Skin of body (tissue), 2 donors: ENCODE data around the gene MAP3K5. TPM values are rescaled to one million over a fixed set of nuclear protein-coding genes. Genes with fewer than 3 reads are reported as not detected.
"Not testable (repeated sequence)": the region's sequence is repeated elsewhere in the genome, so short reads cannot be mapped to it uniquely, and the experiment has no call there.

Experiments used
- DNase-seq: peaks from one replicate; lab custom pipeline; 2025; lab: John Stamatoyannopoulos, UW
- total RNA-seq: library from RNA; depleted of rRNA; stranded (reverse); fragments of >200 nt; gene quantifications from one replicate; pipeline ENCODE4 v1.2.3, GENCODE V29; 2014

Gene MAP3K5
- total RNA-seq, 1 donor from 2014 or later, result 17.0 TPM

- no peak for DNase-seq
Measured at GRCh38 chr6:136726837-136727557, 65.3 kb downstream of the MAP3K5 start.

DNA sequence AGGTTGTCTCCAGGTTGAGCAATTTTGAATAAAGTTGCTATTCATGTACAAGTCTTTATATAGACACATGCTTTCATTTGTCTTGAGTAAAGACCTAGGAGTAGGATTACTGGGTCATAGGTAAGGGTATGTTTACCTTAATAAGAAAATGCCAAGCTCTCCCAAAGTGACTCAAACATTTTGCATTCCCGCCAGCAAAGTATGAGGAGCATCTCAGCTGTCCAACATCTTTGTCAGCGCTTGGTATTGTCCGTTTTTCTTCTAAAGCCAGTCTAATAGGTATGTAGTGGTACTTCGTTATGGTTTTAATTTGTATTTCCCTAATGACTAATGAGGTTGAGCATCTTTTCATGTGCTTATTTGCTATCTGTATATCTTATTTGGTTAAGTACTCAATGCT is 67.2 kb downstream of the MAP3K5 start:
- DNase-seq, result no peak

- no peak for DNase-seq
Measured at GRCh38 chr6:136723780-136724179, 68.5 kb downstream of the MAP3K5 start.

DNA sequence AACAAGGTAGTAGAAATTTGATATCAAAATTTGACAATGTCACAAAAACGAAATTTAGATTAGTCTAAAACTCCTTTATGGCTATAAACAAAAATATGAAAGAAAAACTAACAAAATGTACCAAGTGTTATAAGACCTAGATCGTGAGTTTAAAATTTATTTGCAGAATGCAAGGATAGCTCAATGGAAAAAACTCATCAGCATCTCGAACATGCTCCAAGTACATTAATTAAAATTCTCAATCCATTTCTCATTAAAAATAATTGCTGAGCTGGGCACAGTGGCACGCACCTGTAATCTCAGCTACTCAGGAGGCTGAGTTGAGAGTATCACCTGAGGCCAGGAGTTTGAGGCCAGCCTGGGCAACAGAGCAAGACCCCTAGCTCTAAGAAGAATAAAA is 70.8 kb downstream of the MAP3K5 start:
- DNase-seq, result no peak

GRCh38 chr6:136720045-136720770 is 72.1 kb downstream of the MAP3K5 start:
- DNase-seq, result no peak

- DNase-seq, result no peak
Measured at GRCh38 chr6:136719280-136720044, 72.8 kb downstream of the MAP3K5 start.

GRCh38 chr6:136718476-136718875 is 73.8 kb downstream of the MAP3K5 start:
- DNase-seq, result no peak

DNA sequence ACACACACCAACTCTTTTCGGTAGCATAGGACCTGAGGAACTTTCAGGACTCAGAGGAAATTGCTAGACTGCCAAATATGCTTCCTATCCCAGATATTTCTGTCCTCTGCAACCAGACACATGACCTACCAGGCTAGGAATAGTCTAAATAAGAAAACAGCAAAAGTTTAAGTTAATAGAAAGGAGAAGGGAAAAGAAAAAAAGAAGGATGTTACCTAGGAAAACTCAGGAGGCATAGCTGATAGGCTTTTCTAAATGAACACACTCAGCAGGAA is 74.6 kb downstream of the MAP3K5 start:
- no peak for DNase-seq

DNA sequence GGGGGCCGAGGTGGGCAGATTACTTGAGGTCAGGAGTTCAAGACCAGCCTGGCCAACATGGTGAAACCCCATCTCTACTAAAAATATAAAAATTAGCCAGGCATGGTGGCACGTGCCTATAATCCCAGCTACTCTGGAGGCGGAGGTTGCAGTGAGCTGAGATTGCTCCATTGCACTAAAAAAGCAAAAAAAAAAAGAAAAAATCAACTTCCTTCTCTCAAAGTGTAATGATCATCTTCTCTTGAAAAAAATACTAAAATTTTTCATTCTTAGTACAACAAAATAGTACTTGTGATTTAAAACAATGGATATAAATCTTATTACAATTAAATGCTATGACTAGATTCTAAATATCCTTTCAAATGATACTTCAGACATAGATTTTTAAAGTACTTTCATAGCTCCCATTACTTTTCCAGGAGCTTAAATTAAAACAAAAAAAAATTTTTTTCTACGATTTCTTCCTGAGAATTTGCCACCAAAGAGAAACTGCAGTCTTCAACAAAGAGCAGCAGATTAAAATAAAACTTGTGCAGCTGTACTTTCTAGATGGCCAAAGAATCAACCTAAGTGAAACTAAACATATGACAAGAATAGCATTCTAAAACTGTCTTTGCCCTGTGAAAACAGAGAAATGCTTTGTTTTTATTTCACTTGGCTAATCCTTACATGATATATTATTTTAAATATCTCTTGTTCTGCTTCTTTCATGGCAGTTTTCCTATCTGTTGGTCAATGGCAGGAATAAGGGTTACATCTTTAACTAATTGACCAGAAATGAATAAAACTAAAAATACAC is 75.2 kb downstream of the MAP3K5 start:
- no peak for DNase-seq

- not testable (repeated sequence) for DNase-seq
Measured at GRCh38 chr6:136712642-136713041, 79.6 kb downstream of the MAP3K5 start.

GRCh38 chr6:136711644-136712043 is 80.6 kb downstream of the MAP3K5 start:
- DNase-seq, result no peak

DNA sequence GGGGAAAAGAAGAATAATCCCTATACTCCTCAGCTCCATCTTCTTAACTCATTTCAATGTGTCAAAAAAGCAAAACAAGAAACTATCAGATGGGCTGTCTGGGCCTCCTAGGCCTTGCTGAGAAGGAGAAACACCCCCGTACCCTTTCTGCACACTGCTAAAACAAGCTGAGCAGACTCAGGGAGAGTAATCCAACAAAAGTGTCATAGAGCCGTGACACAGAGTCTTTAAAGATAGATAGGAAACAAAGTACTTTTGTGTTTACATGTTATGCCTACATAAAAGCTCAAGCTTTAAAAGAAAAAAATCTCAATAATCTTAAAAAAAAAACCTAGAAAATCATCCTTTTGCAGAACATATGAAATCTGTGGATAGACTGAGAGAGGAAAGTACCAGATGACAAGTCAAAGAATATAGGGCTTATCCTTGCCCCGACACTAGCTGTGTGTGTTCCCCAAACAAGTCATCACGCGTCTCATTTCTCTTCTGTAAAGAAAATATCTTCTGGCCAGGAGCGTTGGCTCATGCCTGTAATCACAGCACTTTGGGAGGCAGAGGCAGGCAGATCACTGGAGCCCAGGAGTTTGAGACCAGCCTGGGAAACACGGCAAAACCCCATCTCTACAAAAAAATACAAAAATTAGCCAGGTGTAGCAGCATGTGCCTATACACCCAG is 81.3 kb downstream of the MAP3K5 start:
- no peak for DNase-seq

DNA sequence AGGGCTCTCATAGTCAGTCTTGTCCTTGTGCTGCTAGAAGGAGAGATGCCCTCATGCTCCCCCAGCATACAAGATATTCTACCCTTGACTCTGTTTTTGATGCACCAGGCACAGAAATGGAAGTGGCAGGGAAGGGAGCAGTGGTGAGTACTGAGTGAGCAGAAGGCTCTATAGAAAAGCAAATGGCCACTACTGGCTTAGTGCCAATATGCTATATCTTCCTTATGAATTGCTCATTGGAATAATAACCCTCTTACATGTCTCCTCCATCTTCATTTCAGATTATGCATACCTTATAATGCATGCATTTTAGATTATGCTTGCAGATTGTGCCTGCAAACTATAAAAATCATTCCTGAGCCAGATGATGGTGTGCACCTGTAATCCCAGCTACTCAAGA is 82.8 kb downstream of the MAP3K5 start:
- DNase-seq, result no peak

DNA sequence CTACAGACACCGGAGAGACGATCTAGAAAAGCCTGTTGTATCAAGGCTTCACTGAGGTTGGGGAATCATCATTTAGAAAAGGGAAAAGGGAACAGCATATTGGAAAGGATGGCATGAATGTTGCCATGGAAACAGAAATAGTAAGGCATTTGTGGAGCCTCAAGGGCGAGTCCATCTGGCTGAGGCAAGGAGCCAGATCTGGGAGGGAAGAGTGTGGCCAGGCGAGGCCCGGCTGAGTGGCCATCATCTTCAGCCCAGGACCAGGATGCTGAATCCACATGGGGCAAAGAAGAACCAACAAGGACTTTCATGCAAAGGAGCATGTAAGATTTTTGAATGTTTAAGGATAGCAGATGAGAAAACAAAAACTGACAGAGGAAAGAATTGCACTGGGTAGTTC is 85.8 kb downstream of the MAP3K5 start:
- no peak for DNase-seq

DNA sequence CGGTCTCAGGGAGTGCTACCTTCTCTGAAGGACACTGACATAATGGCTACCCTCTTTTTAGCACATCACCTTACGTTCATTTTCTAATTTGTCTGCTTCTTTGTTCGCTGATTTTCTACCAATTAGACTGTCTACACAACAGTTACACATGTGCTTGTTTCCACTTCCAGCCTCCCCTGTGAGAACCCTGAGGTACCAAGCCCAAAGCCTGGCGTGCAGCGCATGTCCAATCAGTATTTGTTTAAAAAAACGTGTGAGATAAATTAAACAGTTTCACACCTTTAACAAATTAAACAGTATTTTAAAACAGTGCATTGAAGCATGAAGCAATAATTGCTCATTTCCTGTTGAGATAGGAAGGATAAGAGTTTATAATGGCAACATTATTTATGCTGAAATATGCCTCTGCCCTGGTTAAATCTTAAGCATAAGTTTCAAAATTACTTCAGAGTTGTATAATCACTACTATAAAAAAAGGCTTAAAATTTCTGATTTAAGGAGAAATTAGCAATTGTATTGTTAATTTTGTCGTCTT is 88.9 kb downstream of the MAP3K5 start:
- no peak for DNase-seq

GRCh38 chr6:136701045-136701444 is 91.2 kb downstream of the MAP3K5 start:
- DNase-seq, result no peak

DNA sequence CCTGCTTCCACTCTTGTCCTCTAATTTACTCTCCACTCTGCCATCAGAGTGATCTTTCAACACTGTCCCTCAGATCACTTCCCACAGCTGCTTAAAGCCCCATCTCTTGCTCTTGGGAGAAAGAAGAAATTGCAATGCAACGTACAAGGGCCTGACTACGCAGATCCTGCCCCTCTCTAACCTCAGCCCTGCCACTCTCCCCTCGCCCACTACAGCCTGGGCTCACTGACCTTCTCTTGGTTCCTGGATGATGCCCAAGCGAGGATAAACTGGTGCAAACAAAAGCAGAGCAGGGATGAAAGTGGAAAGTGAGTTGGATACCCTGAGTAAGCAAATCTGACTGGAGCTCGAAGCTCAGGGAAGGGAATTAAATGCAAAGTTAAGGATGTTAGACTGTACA is 92.9 kb downstream of the MAP3K5 start:
- DNase-seq, result no peak

- DNase-seq, result no peak
Measured at GRCh38 chr6:136696783-136697364, 95.4 kb downstream of the MAP3K5 start.

GRCh38 chr6:136696238-136696637 is 96.0 kb downstream of the MAP3K5 start:
- no peak for DNase-seq

GRCh38 chr6:136695412-136695811 is 96.9 kb downstream of the MAP3K5 start:
- no peak for DNase-seq

DNA sequence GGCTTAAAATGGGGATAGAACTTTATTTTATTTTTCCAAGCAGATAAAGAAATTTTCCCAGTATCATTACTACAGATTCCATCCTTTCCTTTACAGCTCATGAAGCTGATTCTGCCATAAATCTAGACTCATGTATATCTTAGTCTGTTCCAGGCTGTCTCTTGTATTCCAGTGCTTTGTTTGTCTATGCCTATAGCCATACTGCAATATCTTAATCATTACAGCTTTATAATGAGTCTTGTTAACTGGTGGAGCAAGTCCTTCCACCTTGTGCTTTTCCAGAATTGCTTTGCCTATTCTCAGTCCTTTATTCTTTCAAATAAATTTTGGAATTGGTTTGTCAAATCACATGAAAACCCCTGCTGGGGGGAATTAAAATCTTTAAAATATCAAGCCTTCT is 99.2 kb downstream of the MAP3K5 start:
- DNase-seq, result no peak
